ENCODE results near the gene ATP2B2.

ATP2B2 gene

DNA sequence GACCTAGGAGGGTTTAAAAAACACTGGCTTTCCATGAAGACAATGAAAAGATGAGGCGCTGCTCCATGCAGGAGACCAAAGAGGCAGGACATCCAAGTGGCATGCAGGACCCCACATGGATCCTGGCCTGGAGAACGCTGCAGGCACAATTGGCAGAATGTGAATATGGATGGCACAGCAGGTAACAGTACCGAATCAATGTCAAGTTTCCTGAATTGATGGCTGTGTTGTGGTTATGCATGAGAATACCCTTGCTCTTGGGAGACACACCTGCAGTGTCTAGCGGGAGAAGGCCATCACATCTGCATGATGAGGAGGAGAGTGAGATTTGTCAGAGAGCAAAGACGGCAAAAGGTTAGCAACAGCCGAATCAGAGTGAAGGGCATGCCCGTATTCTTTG is 110.2 kb downstream of the ATP2B2 start:
- Mint-ChIP-seq H3K4me1 (peaks cover 74% of the 10 kb centered on the region), H3K4me3 (peak overlapping the region; percentile 52), H3K36me3 (no peaks in the 10 kb centered on the region), H3K27ac (no peak overlapping the region), H3K9me3 (no peaks in the 10 kb centered on the region), H3K27me3 (no peaks in the 10 kb centered on the region)
- ATAC-seq (ENCODE audit: low read depth): peak; percentile 10
- no peak for DNase-seq (ENCODE audit: low spot score in 2 of 2)

DNA sequence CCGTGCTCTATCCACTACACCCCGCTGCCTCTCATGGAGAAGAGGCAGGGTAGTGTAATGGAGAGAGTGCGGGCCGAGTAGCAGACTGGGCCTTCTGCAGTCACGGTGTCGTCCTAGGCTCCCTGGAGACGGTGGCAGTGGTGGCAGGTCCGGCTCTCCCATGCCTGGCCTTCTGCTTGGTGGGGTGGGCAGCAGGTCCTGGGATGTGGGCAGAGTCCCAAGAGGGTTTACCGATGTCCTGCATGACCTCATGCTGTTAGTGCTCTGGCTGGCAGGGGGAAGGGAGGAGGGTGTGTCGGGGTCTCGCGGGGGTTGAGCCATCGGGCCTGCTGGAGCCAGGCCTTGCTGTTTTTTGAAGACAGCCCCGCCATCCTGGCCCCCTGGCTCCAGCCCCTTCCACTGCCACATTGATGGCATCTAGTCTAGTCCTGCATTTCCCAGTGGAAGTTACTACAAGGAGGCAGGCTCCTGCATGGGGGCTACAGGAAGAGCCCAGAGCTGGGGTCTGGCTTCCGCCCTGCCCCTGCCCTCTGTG is 110.8 kb downstream of the ATP2B2 start:
- H3K4me1 Mint-ChIP-seq: peaks cover 75% of the 10 kb centered on the region
- no peaks in the 10 kb centered on the region for H3K36me3 Mint-ChIP-seq
- ATAC-seq (ENCODE audit: low read depth) (no peak), DNase-seq (ENCODE audit: low spot score in 2 of 2) (no peak)
- H3K9me3 Mint-ChIP-seq: no peaks in the 10 kb centered on the region
- H3K27ac Mint-ChIP-seq: no peak overlapping the region
- no peak overlapping the region for H3K4me3 Mint-ChIP-seq
- H3K27me3 Mint-ChIP-seq: no peaks in the 10 kb centered on the region

DNA sequence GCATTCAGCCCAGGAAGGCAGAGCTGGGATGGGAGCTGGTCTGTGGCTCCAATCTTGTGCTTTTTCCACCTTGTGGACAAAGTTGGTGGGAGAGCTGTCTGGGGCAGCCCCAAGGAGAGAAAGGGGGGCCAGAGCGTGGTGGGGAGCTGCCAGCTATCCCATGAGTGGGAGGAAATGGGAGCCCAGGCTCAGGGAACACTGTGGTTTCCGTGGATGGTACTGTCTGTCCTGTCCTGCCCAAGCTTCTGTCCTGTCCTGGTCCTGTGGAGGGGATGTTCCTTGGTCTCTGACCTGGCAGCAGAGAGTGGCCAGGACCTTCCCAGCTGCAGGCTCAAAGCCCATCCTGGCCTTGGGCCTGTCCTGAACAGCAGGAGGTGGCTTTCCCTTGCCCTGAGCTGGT is 111.9 kb downstream of the ATP2B2 start:
- Mint-ChIP-seq H3K9me3 (no peaks in the 10 kb centered on the region), H3K4me1 (peaks cover 77% of the 10 kb centered on the region), H3K27ac (peak overlapping the region; percentile 88), H3K36me3 (no peaks in the 10 kb centered on the region), H3K27me3 (no peaks in the 10 kb centered on the region), H3K4me3 (peak overlapping the region; percentile 12)
- ATAC-seq (ENCODE audit: low read depth) (no peak), DNase-seq (ENCODE audit: low spot score in 2 of 2) (no peak)

DNA sequence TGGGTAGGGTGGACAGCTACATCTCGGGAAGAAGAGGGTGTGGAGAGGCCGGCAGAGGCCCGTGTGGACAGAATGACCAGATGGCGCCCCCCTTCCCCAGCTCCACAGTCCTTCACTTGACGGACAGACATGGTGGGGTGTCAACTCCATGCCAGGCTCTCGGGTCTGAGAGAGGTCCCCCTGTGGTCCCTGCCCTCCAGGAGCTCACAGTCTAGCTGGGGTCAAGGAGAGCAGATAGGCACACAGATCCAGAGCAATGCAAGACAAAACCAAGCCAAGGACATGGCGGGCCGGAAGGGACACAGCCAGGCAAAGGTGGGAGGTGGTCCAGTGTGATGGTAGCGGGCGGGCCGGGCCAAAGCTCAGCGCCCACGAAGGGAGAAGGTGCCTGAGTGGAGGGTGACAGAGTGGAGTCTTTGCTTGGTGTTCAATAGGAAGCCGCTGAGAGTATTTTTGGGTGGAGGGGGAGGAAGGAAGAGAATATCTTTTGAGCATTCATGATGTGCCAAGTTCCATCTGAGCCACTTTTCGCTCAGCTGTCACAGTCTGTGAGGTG is 112.4 kb downstream of the ATP2B2 start:
- peak overlapping the region; percentile 12 for H3K4me3 Mint-ChIP-seq
- H3K27ac Mint-ChIP-seq: peak overlapping the region; percentile 88
- H3K4me1 Mint-ChIP-seq: peaks cover 78% of the 10 kb centered on the region

DNA sequence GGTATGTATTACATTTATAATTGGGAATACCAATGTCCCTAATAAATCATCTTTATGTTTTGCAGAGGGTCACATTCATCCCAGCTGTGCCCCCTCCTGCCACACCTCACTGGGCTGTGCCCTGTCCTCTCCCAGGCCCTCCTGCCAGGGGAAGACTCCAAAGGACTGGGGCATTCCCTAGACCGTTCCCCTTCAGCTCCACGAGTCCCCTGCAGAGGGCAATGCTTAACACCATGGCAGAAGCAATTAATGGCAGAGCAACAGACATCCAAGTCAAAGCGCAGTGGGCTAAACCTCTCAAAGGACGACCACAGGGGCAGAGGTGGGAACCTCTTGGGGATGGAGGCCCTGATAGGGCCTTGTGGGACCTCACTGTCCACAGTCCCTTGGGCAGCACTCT is 113.1 kb downstream of the ATP2B2 start:
- ATAC-seq (ENCODE audit: low read depth) (no peak), DNase-seq (ENCODE audit: low spot score in 2 of 2) (no peak)
- Mint-ChIP-seq H3K4me1 (peaks cover 78% of the 10 kb centered on the region), H3K9me3 (no peaks in the 10 kb centered on the region), H3K36me3 (no peaks in the 10 kb centered on the region), H3K4me3 (peak overlapping the region; percentile 8), H3K27me3 (no peaks in the 10 kb centered on the region), H3K27ac (peak overlapping the region; percentile 88)

More for the DNA sequence above, 112.4 kb downstream of the ATP2B2 start:
- Mint-ChIP-seq H3K36me3 (no peaks in the 10 kb centered on the region), H3K27me3 (no peaks in the 10 kb centered on the region), H3K9me3 (no peaks in the 10 kb centered on the region)
- ATAC-seq (ENCODE audit: low read depth) (no peak), DNase-seq (ENCODE audit: low spot score in 2 of 2) (no peak)

DNA sequence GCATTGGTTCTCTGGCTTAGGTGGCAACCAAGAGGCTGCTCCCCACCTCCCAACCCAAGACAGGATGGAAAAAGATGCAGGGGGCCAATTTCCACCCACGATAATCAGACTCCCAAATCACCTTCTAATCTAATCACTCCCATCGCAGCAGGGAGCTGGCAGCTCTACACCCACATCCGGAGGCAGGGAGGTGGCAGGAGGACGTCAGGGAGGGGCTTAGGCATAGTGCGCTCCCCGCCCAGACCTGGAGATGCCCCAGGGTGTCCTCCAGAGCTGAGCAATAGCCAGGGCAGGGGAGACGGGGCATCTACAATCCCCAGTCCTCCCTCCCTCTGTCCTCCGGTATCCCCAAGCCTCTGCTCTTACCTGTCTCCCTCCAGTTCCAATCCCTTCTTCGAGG is 114.0 kb downstream of the ATP2B2 start:
- H3K27ac Mint-ChIP-seq: peak overlapping the region; percentile 88
- H3K27me3 Mint-ChIP-seq: no peaks in the 10 kb centered on the region
- DNase-seq (ENCODE audit: low spot score in 2 of 2): no peak
- ATAC-seq (ENCODE audit: low read depth): no peak
- H3K9me3 Mint-ChIP-seq: no peaks in the 10 kb centered on the region
- peaks cover 75% of the 10 kb centered on the region for H3K4me1 Mint-ChIP-seq
- no peaks in the 10 kb centered on the region for H3K36me3 Mint-ChIP-seq
- peak overlapping the region; percentile 59 for H3K4me3 Mint-ChIP-seq

DNA sequence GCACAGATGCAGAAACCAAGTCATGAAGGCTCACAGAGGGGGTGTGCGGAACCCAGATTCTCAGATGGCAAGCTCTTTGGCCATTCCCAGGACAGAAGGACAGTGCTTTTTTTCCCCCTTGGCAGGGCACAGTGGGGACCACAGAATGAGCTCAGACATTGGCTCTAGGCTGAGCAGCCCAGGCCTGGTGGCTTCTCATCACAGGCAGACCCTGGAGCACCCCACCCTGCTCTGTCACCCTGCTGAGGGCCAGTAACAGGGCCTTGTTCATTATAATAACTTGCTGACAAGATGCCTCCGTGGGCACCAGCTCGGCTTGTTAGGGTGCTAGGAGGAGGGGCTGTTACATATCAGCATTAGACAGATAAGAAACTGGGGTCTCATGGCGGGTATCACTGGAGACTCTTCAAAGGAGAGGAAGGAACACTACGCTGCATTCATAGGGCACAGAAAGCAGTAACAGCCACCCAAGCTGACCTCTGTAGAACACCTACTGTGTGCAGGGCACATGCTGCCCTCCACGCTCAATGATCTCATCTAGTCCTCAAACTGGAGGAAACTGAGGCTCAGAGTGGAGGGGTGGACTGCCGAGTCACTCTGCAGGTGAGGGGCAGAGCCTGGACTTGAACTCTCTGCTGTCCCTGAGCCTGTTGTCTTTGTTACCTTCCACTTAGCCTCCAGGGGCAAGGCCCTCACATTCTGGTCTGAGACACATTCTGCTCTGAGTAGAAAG is 114.6 kb downstream of the ATP2B2 start:
- Mint-ChIP-seq H3K27ac (peak overlapping the region; percentile 88), H3K4me3 (peak overlapping the region; percentile 16), H3K9me3 (no peaks in the 10 kb centered on the region), H3K27me3 (no peaks in the 10 kb centered on the region), H3K36me3 (no peaks in the 10 kb centered on the region), H3K4me1 (peaks cover 73% of the 10 kb centered on the region)
- ATAC-seq (ENCODE audit: low read depth) (no peak), DNase-seq (ENCODE audit: low spot score in 2 of 2) (no peak)

DNA sequence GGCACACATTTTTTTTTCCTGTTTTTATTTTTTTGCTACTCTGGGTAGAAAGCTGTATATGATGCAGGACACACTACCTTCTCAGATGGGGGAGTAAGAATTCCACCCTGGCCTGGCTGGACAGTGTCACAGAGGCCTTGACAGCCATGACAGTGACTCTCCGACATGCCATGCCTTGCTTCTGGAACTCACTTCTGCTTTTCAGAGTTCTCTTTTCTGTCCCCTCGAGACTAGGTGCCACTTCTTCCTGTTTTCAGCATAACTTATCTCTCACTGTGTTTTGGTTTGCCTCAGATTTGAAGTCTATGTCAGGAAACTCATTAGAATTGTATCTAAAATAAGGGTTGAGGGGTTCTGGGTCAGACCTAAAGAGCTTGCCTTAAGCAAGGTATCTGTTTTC is 115.4 kb downstream of the ATP2B2 start:
- Mint-ChIP-seq H3K9me3 (peaks cover 1% of the 10 kb centered on the region), H3K36me3 (no peaks in the 10 kb centered on the region), H3K4me1 (peaks cover 69% of the 10 kb centered on the region), H3K27ac (peak overlapping the region; percentile 88), H3K27me3 (no peaks in the 10 kb centered on the region), H3K4me3 (peak overlapping the region; percentile 16)
- ATAC-seq (ENCODE audit: low read depth) (peak; percentile 97), DNase-seq (ENCODE audit: low spot score in 2 of 2) (peak; percentile 29 to 65)

DNA sequence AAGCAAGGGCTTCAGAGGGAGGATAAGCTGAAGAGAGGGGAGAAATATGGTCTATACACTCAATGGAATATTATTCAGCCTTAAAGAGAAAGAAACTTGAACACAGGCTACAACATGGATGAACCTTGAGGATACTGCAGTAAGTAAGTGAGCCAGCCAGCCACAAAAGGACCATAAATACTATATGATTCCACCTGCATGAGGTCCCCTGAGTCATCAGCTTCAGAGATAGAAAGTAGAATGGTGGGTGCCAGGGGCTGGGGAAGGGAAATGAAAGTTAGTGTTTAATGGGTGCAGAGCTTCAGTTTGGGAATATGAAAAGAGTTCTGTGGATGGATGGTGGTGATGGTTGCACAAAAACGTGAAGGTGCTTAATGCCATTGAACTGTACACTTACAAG is 116.0 kb downstream of the ATP2B2 start:
- Mint-ChIP-seq H3K27ac (peak overlapping the region; percentile 88), H3K4me3 (peak overlapping the region; percentile 27), H3K36me3 (no peaks in the 10 kb centered on the region), H3K4me1 (peaks cover 68% of the 10 kb centered on the region), H3K27me3 (no peaks in the 10 kb centered on the region), H3K9me3 (peaks cover 1% of the 10 kb centered on the region)
- no peak for DNase-seq (ENCODE audit: low spot score in 2 of 2)
- ATAC-seq (ENCODE audit: low read depth): peak; percentile 41

DNA sequence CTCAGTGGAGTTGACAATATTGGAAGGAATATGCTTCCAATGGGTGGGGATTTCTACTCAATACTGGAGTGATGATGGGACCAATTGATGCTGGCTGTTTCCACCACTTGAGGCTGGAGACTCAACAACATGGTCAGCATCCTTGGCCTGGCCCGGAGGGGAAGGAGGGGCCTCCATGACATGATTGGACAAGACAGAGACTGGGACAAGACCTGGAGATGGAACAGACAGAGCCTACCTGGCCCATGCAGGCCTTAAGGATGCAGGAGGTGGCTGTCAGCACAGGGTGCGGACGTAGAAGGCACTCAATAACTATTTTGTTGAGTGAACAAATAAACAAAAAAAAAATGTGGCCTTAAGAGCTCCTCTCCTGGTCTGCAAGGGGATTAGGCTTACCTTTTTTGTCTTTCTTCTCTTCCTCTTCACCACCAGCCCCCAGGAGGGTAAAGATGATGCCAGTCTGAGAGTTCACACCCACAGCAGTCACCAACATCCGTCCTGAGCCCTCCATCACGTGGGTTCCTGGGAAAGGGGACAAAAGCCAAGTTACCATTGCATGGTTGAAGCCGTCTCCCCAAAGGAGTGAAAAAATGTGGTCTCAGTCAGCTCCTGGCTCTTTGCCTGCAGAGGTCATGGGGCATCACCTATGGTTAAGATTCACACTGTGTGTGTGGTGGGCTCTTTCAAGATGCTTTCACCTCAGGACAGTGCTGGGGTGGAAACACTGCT is 117.3 kb downstream of the ATP2B2 start:
- H3K36me3 Mint-ChIP-seq: no peaks in the 10 kb centered on the region
- H3K27me3 Mint-ChIP-seq: no peaks in the 10 kb centered on the region
- H3K4me1 Mint-ChIP-seq: peaks cover 67% of the 10 kb centered on the region
- H3K4me3 Mint-ChIP-seq: no peak overlapping the region
- ATAC-seq (ENCODE audit: low read depth): no peak
- no peak for DNase-seq (ENCODE audit: low spot score in 2 of 2)
- H3K9me3 Mint-ChIP-seq: peaks cover 1% of the 10 kb centered on the region
- H3K27ac Mint-ChIP-seq: peak overlapping the region; percentile 88

DNA sequence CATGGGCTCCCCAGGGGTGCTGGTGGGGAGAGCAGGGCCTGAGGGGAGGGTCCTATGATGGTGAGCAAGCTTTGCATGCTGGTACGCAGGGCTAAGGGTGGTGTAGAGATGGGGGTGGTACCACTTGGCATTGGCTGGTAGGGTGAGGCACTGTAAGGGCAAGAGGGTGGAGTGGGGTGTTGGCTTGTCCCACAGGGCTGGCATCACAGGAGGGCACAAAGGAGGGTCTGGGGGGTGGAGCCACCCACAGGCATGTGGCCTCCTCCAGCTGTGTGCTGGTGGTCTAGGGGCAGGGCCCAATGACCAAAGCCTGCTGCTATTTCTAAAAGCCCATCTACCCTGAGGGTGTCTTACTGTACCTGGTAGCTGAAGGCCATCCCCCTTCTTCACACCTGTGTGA is 119.3 kb downstream of the ATP2B2 start:
- no peaks in the 10 kb centered on the region for H3K27me3 Mint-ChIP-seq
- ATAC-seq (ENCODE audit: low read depth): no peak
- H3K9me3 Mint-ChIP-seq: peaks cover 1% of the 10 kb centered on the region
- H3K4me3 Mint-ChIP-seq: no peak overlapping the region
- no peaks in the 10 kb centered on the region for H3K36me3 Mint-ChIP-seq
- H3K4me1 Mint-ChIP-seq: peaks cover 51% of the 10 kb centered on the region
- H3K27ac Mint-ChIP-seq: no peak overlapping the region
- no peak for DNase-seq (ENCODE audit: low spot score in 2 of 2)

DNA sequence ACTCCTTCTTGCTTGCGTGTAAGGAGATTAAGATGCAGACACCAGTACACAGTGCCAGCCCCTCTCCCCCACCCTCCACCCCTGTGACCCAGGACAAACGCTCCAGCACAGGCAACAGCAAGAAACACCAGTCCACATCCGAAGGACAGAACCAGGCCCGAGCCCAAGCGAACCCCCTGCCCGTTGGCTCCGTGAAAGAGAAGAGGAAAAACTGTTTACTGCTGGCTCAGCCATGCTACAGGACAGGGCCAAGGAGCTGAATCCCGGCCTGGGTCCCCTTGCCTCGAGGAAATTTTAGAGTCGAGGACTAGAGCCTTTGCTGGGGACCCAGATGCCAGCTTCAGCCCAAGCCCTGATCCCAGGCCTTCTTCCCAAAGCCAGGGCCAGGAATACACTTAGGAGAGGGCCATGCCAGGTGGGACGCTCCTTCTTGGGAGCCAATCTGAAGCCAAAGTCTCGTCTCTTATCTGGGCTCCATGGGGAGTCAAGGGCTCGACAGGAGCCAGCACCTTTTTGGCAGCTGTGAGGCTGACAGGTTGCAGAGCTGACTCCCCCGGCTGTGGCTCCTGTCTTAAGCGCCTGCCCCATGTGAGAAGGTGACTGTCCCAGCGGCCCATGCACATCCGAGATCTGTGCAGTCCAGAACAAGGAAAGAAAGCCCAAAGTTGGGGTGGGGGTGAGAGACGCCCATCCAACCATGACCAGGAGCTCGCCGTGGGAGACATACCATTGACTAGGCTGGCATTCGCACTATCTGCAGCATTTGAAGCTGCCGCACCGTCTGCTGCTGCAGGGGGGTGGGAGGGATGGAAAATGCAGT is 120.6 kb downstream of the ATP2B2 start:
- Mint-ChIP-seq H3K36me3 (no peaks in the 10 kb centered on the region), H3K9me3 (peaks cover 1% of the 10 kb centered on the region), H3K4me3 (no peak overlapping the region), H3K4me1 (peaks cover 38% of the 10 kb centered on the region), H3K27me3 (no peaks in the 10 kb centered on the region), H3K27ac (no peak overlapping the region)
- ATAC-seq (ENCODE audit: low read depth) (no peak), DNase-seq (ENCODE audit: low spot score in 2 of 2) (no peak)

DNA sequence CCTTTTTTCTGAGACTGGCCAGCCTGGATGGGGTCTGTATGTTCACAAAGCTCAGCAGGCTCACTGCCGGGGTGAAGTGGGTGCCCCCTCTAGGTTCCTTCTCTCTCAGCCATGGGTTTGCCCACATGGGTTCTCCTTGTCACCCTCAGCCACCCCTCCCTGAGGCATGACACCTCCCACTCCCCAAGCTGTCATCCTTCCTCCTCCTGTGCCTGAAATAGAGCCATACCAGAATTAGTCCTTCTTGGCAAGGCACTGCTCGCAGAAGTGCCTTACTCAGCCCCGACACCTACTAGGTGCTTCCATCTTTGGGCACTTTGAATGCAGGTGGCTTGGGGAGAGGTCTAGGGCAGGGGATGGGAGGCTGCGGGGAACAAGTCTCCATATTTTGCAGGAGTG is 121.5 kb downstream of the ATP2B2 start:
- ATAC-seq (ENCODE audit: low read depth) (no peak), DNase-seq (ENCODE audit: low spot score in 2 of 2) (no peak)
- peaks cover 31% of the 10 kb centered on the region for H3K4me1 Mint-ChIP-seq
- H3K9me3 Mint-ChIP-seq: peaks cover 1% of the 10 kb centered on the region
- H3K36me3 Mint-ChIP-seq: no peaks in the 10 kb centered on the region
- H3K27me3 Mint-ChIP-seq: no peaks in the 10 kb centered on the region
- no peak overlapping the region for H3K27ac Mint-ChIP-seq
- H3K4me3 Mint-ChIP-seq: no peak overlapping the region

All from memory B cell (primary cell).